Activated CD4-positive, alpha-beta T cell treated with anti-CD3 and anti-CD28 coated beads, Interleukin-2, amount 50 U/mL, for 1 hour (primary cell): Measurements from ENCODE around the gene U2AF1L4.
A peak's percentile ranks its signal among the peaks of the same experiment; 100 is the strongest.

Source experiments
- DNase-seq: peaks from one replicate; pipeline ENCODE4 v3.0.0-alpha.2; 2020

Gene U2AF1L4

DNA sequence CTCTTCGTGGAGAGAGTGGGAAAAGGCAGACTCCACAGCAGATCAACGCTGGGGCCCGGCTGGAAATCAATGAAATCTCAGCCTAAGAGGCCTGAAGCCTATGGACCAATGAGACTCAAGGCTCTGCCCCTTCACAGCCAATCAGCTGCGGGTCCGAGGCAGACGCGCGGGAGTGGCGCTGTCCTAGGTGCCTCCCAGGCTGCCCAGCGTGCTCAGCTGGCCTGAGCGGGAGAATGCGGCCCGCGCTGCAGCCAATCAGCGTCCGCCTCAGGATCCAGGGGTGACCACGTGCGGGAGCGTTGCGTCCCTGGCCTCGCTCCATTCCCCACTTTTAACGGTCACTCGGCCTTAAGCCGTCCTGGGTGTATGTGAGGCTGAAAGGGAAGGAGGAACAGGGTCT is 41.0 kb downstream of the U2AF1L4 start, which contains the start of gene ZBTB32:
Gene ZBTB32, plus strand, starts transcription at position 341 of the 400 bp plus-strand sequence. CDS start 10,069 bp downstream, outside the sequence.
- no peak for DNase-seq

DNA sequence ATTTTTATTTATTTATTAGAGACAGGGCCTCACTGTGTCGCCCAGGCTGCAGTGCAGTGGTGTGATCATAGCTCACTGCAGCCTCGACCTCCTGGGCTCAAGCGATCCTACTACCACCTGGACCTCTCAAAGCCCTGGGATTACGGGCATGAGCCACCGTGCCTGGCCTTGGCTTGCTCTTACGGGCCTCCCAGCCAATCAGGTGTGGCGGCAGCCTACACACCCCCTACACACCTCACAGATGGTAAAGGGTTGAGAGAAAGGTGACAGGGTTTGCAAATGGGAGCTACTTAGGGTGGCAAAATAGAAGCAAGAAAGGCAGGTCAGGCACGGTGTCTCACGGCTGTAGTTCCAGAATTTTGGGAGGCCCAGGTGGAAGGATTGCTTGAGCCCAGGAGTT is 41.9 kb downstream of the U2AF1L4 start:
- DNase-seq: no peak

GRCh38 chr19:35702223-35703012 is 42.8 kb downstream of the U2AF1L4 start:
- peak; percentile 89 for DNase-seq

GRCh38 chr19:35696835-35697234 is 48.4 kb downstream of the U2AF1L4 start:
- DNase-seq: no peak

DNA sequence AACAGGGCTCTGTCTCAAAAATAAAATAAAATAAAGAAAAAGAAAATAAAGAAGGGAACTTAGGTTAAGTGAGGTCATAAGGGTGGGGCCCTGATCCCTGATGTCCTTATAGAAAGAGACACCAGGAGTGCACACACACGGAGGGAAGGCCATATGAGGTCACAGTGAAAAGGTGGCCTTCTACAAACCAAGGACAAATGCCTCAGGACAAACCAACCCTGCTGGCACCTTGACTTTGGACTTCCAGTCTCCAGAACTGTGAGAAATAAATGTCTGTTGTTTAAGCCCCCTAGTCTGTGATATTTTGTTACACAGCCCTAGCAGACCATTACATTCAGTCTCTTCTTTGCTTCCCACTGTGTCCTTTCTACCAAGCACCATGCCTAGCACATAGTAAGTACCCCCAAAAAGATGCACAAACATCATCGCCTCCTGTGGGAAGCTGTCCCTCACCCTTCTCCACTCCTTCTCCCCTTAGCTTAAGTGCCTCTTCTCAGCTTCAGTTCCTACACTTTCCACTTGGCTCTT is 49.3 kb downstream of the U2AF1L4 start:
- DNase-seq: no peak

GRCh38 chr19:35693835-35694599 is 51.2 kb downstream of the U2AF1L4 start:
- peak; percentile 89 for DNase-seq

- DNase-seq: no peak
Observed at GRCh38 chr19:35693422-35693821, 51.8 kb downstream of the U2AF1L4 start.
